ENCODE measurements around the gene JUP.

Gene JUP

GRCh38 chr17:41812381-41813151 lies 26.1 kb upstream of the JUP start, which contains the start of gene FKBP10:
Gene FKBP10 (plus strand): TSS chr17:41813004. CDS start chr17:41813035, 31 bp downstream.
- peak; percentile 75 for ATAC-seq
- TF ChIP-seq ESRRG (CRISPR knock-in tag; IDR thresholded peaks at IDR 0.05) (no peak), ARNTL (CRISPR knock-in tag; IDR thresholded peaks at IDR 0.05; ENCODE audit: borderline replicate concordance, low read depth) (no peak), CSRNP3 (CRISPR knock-in tag; IDR thresholded peaks at IDR 0.05) (no peak), GLIS3 (CRISPR knock-in tag; IDR thresholded peaks at IDR 0.05) (no peak), ZNF565 (CRISPR knock-in tag; conservative IDR thresholded peaks at IDR 0.05; ENCODE audit: low read depth) (no peak), CREB5 (CRISPR knock-in tag; IDR thresholded peaks at IDR 0.05; ENCODE audit: low read depth) (no peak), SNAI2 (CRISPR knock-in tag; IDR thresholded peaks at IDR 0.05) (no peak), TOX (CRISPR knock-in tag; IDR thresholded peaks at IDR 0.05; ENCODE audit: borderline replicate concordance) (no peak), ZFP30 (CRISPR knock-in tag; IDR thresholded peaks at IDR 0.05) (no peak), PPARA (CRISPR knock-in tag; IDR thresholded peaks at IDR 0.05; ENCODE audit: borderline replicate concordance) (no peak), PATZ1 (CRISPR knock-in tag; IDR thresholded peaks at IDR 0.05; ENCODE audit: borderline replicate concordance) (no peak), ISL1 (CRISPR knock-in tag; IDR thresholded peaks at IDR 0.05) (no peak), ZNF70 (CRISPR knock-in tag; IDR thresholded peaks at IDR 0.05) (no peak), TCF4 (CRISPR knock-in tag; IDR thresholded peaks at IDR 0.05; ENCODE audit: borderline replicate concordance) (no peak), OSR1 (CRISPR knock-in tag; IDR thresholded peaks at IDR 0.05) (no peak), BACH2 (CRISPR knock-in tag; IDR thresholded peaks at IDR 0.05; ENCODE audit: borderline replicate concordance) (no peak), TSHZ2 (CRISPR knock-in tag; IDR thresholded peaks at IDR 0.05) (no peak), POU6F1 (CRISPR knock-in tag; IDR thresholded peaks at IDR 0.05; ENCODE audit: borderline replicate concordance, low read depth) (no peak), RARB (CRISPR knock-in tag; IDR thresholded peaks at IDR 0.05) (no peak), ZNF8 (CRISPR knock-in tag; IDR thresholded peaks at IDR 0.05) (no peak)

GRCh38 chr17:41811549-41812380 lies 25.3 kb upstream of the JUP start, which contains the start of gene P3H4:
Gene P3H4 (minus strand): TSS chr17:41811949. CDS start chr17:41811915, 34 bp downstream.
- ATAC-seq, result peak; percentile 83
- TF ChIP-seq TSHZ2 (CRISPR knock-in tag; IDR thresholded peaks at IDR 0.05) (no peak), ZNF70 (CRISPR knock-in tag; IDR thresholded peaks at IDR 0.05) (no peak), ESRRG (CRISPR knock-in tag; IDR thresholded peaks at IDR 0.05) (no peak), CSDC2 (CRISPR knock-in tag; IDR thresholded peaks at IDR 0.05) (no peak), ISL1 (CRISPR knock-in tag; IDR thresholded peaks at IDR 0.05) (no peak), ZNF8 (CRISPR knock-in tag; IDR thresholded peaks at IDR 0.05) (no peak), ZC3H10 (CRISPR knock-in tag; IDR thresholded peaks at IDR 0.05) (no peak), PPARA (CRISPR knock-in tag; IDR thresholded peaks at IDR 0.05; ENCODE audit: borderline replicate concordance) (no peak), ZFP3 (CRISPR knock-in tag; IDR thresholded peaks at IDR 0.05) (peak; percentile 86), OSR1 (CRISPR knock-in tag; IDR thresholded peaks at IDR 0.05) (no peak), CSRNP3 (CRISPR knock-in tag; IDR thresholded peaks at IDR 0.05) (no peak), BACH2 (CRISPR knock-in tag; IDR thresholded peaks at IDR 0.05; ENCODE audit: borderline replicate concordance) (no peak)
